Activated CD8-positive, alpha-beta T cell treated with anti-CD3 and anti-CD28 coated beads, Interleukin-2, amount 10 ng/mL, durations not matched to agents 7 days and 5 days (primary cell): Measurements from ENCODE around the gene MST1R. TPM values are rescaled to one million over a fixed set of nuclear protein-coding genes. Genes with fewer than 3 reads are reported as not detected.

Experiments
- ATAC-seq: fragments of 150-1000 bp; cut with Tn5 transposase; one replicate; pipeline ENCODE4 v1.10.0; 2021; ENCODE audit warnings: moderate library complexity
- CTCF ChIA-PET: fragments of 350-600 bp; sonication (Branson Sonifier 250); formaldehyde crosslinking; loops from one replicate; lab custom pipeline; 2021; ENCODE audit warnings: antibody characterized with exemption; lab: Charles Lee
- POLR2A ChIA-PET: fragments of 350-600 bp; sonication (Branson Sonifier 250); formaldehyde crosslinking; loops from one replicate; lab custom pipeline; 2021; ENCODE audit warnings: antibody characterized with exemption; lab: Charles Lee
- DNase-seq: peaks from one replicate; pipeline ENCODE4 v3.0.0-alpha.2; 2020
- H3K27ac Mint-ChIP-seq: one replicate; pipeline ENCODE4 v1.8.0; 2021; ENCODE audit warnings: mild to moderate bottlenecking, mixed read lengths
- H3K27me3 Mint-ChIP-seq: one replicate; pipeline ENCODE4 v1.8.0; 2021; ENCODE audit warnings: low read depth, mixed read lengths
- H3K36me3 Mint-ChIP-seq: one replicate; pipeline ENCODE4 v1.8.0; 2021; ENCODE audit warnings: low read depth, mixed read lengths
- H3K4me1 Mint-ChIP-seq: one replicate; pipeline ENCODE4 v1.8.0; 2021; ENCODE audit warnings: low read depth, mixed read lengths
- H3K4me3 Mint-ChIP-seq: one replicate; pipeline ENCODE4 v1.8.0; 2021; ENCODE audit warnings: mild to moderate bottlenecking, mixed read lengths
- H3K9me3 Mint-ChIP-seq: one replicate; pipeline ENCODE4 v1.8.0; 2022; ENCODE audit warnings: mixed read lengths; ENCODE audit not compliant: insufficient read depth
- total RNA-seq, 2 experiments: library from RNA; stranded (reverse); gene quantifications; one replicate each; pipeline ENCODE4 v1.2.3, GENCODE V29; 2021

Gene MST1R
- total RNA-seq, 2 experiments from 2014 or later, result 3.2 to 3.9 TPM

- H3K27me3 Mint-ChIP-seq, result peaks cover 22% of the 10 kb centered on the region
- H3K9me3 Mint-ChIP-seq, result no peaks in the 10 kb centered on the region
- no peak overlapping the region for H3K4me3 Mint-ChIP-seq
- H3K27ac Mint-ChIP-seq, result no peak overlapping the region
- ChIA-PET POLR2A (interaction anchor here (1.1 kb wide), 1 partner anchor 17 kb away, joined by 4 read pairs; no protein-coding TSS in a partner anchor), CTCF (no interaction called here)
- no peaks in the 10 kb centered on the region for H3K36me3 Mint-ChIP-seq
- H3K4me1 Mint-ChIP-seq, result no peaks in the 10 kb centered on the region
- ATAC-seq, result peak; percentile 64
- peak; percentile 29 for DNase-seq
Measured at GRCh38 chr3:49872801-49873281, 30.8 kb downstream of the MST1R start.

DNA sequence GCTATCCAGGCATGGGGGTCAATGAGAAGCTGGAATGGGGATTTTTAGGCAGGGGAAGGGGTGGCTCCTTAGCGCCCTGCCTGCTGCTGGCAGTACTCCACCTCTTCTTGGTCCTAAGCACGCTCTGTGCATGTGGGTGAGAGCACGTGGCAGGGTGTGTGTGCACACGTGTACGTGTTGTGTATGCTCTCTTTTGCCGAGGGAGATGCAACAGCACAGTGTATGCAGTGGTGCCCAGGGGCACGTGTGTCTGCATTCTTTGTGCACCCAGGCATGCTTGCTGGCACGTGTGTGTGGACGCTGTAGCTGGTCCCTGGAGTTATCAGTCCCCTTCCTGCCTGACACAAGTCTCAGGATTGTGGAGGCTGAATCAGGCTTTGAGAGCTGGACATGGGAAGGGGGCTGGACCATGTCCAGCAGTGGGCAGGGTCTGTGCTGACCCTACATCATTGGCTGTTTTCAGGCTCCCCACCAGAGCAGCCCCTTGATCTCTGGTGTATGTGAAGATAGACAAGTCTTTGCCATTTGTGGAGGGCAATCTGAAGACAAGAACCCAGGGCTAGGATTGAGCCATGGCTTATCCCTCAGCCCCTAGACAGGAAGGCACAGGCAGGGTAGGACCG is 32.0 kb downstream of the MST1R start:
- POLR2A ChIA-PET, result interaction anchor here (1.0 to 1.2 kb wide), 2 partner anchors 8 to 16 kb away, joined by 4 to 5 read pairs; no protein-coding TSS in a partner anchor
- Mint-ChIP-seq H3K9me3 (no peaks in the 10 kb centered on the region), H3K36me3 (no peaks in the 10 kb centered on the region), H3K27ac (no peak overlapping the region), H3K27me3 (peaks cover 31% of the 10 kb centered on the region), H3K4me1 (no peaks in the 10 kb centered on the region), H3K4me3 (no peak overlapping the region)
- no peak for DNase-seq
- CTCF ChIA-PET, result interaction anchor here (1.2 kb wide), 1 partner anchor 33 kb away, joined by 4 read pairs; no protein-coding TSS in a partner anchor
- ATAC-seq, result no peak

GRCh38 chr3:49869525-49870126 is 34.0 kb downstream of the MST1R start, which contains the start of gene CAMKV:
CAMKV (minus strand) TSS chr3:49869906; CDS start chr3:49862388, 7,518 bp downstream.
- DNase-seq, result peak; percentile 38
- no peaks in the 10 kb centered on the region for H3K36me3 Mint-ChIP-seq
- CTCF ChIA-PET, result no interaction called here
- peak within 1 kb of the TSS; percentile 22 for H3K4me3 Mint-ChIP-seq
- POLR2A ChIA-PET, result no interaction called here
- H3K27ac Mint-ChIP-seq, result no peak within 1 kb of the TSS
- no peaks in the 10 kb centered on the region for H3K4me1 Mint-ChIP-seq
- no peaks in the 10 kb centered on the region for H3K9me3 Mint-ChIP-seq
- peaks cover 34% of the 10 kb centered on the region for H3K27me3 Mint-ChIP-seq
- peak; percentile 69 for ATAC-seq

- POLR2A ChIA-PET, result no interaction called here
- DNase-seq (no peak), ATAC-seq (no peak)
- H3K27ac Mint-ChIP-seq, result no peak overlapping the region
- no peak overlapping the region for H3K4me3 Mint-ChIP-seq
- H3K9me3 Mint-ChIP-seq, result no peaks in the 10 kb centered on the region
- CTCF ChIA-PET, result no interaction called here
- no peaks in the 10 kb centered on the region for H3K36me3 Mint-ChIP-seq
- H3K27me3 Mint-ChIP-seq, result peaks cover 36% of the 10 kb centered on the region
- no peaks in the 10 kb centered on the region for H3K4me1 Mint-ChIP-seq
Measured at GRCh38 chr3:49868862-49869466, 34.7 kb downstream of the MST1R start.

- ATAC-seq, result peak; percentile 43
- peak; percentile 67 for DNase-seq
- no peak overlapping the region for H3K27ac Mint-ChIP-seq
- H3K9me3 Mint-ChIP-seq, result no peaks in the 10 kb centered on the region
- POLR2A ChIA-PET, result no interaction called here
- no peak overlapping the region for H3K4me3 Mint-ChIP-seq
- H3K4me1 Mint-ChIP-seq, result no peaks in the 10 kb centered on the region
- no peaks in the 10 kb centered on the region for H3K36me3 Mint-ChIP-seq
- CTCF ChIA-PET, result no interaction called here
- H3K27me3 Mint-ChIP-seq, result peaks cover 40% of the 10 kb centered on the region
Measured at GRCh38 chr3:49867871-49868321, 35.8 kb downstream of the MST1R start.

DNA sequence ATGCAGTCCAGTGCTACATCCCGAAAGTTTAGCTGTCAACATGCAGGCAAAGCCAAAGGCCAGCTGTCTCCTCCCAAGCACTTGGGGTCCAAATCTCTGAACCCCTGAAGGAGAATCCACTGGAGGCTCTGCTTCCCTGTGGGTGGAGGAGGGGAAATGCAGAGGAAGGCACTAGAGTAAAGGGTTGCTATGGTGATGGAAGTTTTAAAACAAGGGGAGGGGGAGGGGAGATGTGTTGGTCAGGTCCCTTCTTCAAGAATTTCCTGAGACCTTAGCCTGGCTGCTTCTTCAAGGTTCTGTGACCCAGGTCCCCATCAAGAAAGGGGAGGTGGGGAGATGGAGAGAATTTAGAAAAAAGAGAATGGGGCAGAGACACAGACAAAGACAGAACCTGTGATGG is 36.3 kb downstream of the MST1R start:
- Mint-ChIP-seq H3K4me3 (no peak overlapping the region), H3K9me3 (no peaks in the 10 kb centered on the region), H3K36me3 (no peaks in the 10 kb centered on the region), H3K27ac (no peak overlapping the region), H3K27me3 (peaks cover 40% of the 10 kb centered on the region), H3K4me1 (no peaks in the 10 kb centered on the region)
- DNase-seq (no peak), ATAC-seq (no peak)
- CTCF ChIA-PET, result no interaction called here
- POLR2A ChIA-PET, result no interaction called here

- Mint-ChIP-seq H3K9me3 (no peaks in the 10 kb centered on the region), H3K27me3 (peaks cover 30% of the 10 kb centered on the region), H3K36me3 (no peaks in the 10 kb centered on the region), H3K27ac (no peak overlapping the region), H3K4me1 (no peaks in the 10 kb centered on the region), H3K4me3 (no peak overlapping the region)
- DNase-seq (no peak), ATAC-seq (no peak)
- ChIA-PET POLR2A (no interaction called here), CTCF (no interaction called here)
Measured at GRCh38 chr3:49865198-49865784, 38.4 kb downstream of the MST1R start.

DNA sequence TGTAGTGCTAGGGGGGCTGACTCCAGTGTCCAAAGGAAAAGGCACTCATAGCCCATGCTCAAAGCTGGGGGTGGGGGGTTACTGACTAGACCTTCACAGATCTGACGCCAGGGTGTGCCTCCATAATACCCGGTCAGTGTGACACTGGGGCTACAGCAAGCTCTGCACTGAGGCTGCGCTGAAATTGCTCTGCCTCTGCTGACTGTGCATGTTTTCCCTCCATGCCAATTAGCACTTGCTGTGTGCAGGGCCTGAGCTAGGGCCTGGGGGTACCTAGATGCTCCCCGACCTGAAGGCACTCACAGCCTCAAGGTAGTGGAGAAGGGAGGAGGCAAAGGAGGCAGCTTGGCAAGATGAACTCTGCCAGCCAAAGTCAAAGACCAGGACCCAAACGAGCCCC is 39.2 kb downstream of the MST1R start:
- Mint-ChIP-seq H3K27me3 (peaks cover 28% of the 10 kb centered on the region), H3K4me1 (no peaks in the 10 kb centered on the region), H3K4me3 (no peak overlapping the region), H3K36me3 (no peaks in the 10 kb centered on the region), H3K27ac (no peak overlapping the region), H3K9me3 (no peaks in the 10 kb centered on the region)
- ChIA-PET CTCF (no interaction called here), POLR2A (interaction anchor here (0.6 kb wide), 1 partner anchor 24 kb away, joined by 3 read pairs; no protein-coding TSS in a partner anchor)
- ATAC-seq (no peak), DNase-seq (no peak)

DNA sequence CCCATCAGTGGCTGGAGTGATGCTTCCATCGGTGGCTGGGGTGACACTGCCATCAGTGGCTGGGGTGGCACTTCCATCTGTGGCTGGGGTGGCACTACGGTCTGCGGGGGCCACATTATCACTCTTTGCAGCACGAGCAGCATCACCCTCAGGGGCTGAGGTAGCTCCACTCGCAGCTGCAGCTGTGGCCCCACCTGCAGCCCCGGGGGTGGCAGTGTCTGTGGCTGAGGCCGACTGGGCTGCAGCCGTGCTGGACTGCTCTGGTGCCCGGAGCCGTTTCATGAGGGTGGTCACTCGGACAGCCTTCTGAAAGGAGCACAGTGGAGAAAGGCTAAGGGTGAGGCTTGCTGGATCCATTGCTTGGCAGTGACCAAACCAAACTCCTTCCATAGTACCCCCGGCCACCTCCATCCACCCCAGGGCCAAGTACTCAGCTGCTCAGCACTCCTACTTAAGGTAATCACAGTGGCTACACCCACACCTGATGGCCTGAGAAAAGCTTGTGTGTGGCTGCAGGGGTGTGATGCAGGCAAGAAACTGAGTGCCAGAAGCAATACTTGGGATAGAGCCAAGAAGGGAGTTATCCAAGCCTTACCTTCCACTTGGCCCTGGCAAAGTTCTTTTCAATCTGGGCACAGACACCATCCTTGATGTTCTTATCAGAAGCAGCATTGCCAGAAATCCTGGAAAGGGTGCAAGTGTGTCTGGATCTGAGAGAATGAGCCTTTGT is 43.9 kb downstream of the MST1R start:
- ChIA-PET POLR2A (interaction anchor here (0.7 kb wide), 1 partner anchor 86 kb away, joined by 3 read pairs; no protein-coding TSS in a partner anchor), CTCF (no interaction called here)
- no peaks in the 10 kb centered on the region for H3K9me3 Mint-ChIP-seq
- H3K27ac Mint-ChIP-seq, result no peak overlapping the region
- peaks cover 6% of the 10 kb centered on the region for H3K27me3 Mint-ChIP-seq
- no peak for DNase-seq
- no peak overlapping the region for H3K4me3 Mint-ChIP-seq
- no peak for ATAC-seq
- H3K36me3 Mint-ChIP-seq, result peaks cover 3% of the 10 kb centered on the region
- H3K4me1 Mint-ChIP-seq, result peaks cover 15% of the 10 kb centered on the region

DNA sequence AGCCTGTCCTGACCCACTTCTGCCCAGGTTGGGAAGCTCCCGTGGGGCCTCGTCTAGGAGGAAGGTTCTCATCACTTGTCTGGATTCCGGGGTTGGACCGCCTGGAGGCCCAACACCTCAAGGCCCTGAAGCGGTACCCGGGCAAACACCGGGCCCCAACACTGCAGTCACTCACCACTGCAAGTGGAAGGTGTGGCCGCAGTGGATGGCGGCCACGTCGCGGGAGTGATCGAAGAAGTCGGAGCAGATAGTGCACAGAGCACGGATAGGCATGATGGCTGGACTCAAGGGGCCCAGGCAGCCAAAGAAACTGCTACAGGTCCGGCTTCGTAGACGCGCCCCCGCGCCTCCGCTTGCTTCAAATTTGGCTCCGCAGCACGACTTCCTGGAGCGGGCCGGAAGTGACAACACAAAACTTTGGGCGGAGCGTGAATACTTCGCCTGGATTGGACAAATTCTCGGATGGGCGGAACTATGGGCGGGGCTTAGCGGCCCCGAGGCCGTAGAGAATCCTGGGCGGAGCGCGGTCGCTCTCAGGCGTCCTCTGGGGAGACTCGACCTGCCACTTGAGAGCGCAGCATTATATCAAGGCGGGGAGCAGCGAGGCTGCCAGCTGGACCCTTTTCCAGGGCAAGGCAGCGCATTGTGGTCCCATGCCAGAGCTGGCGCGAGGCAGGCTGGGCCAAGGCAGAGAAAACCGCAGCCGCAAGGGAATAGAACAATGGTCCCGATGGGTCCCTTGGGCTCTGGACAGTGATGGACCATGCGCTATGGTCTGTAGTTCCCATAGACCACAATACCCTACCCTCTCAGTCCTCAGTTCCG is 47.3 kb downstream of the MST1R start, which contains the start of gene TRAIP:
Gene TRAIP (minus strand): TSS at position 384 of the 825 bp plus-strand sequence. CDS start 111 bp downstream, at position 273.
- ChIA-PET CTCF (interaction anchor here (1.0 to 5.6 kb wide), 3 partner anchors 16 to 54 kb away, joined by 4 to 42 read pairs (median 8); partner anchors contain the start of gene INKA1), POLR2A (interaction anchor here (0.6 to 1.2 kb wide), 8 partner anchors 11 to 526 kb away, joined by 3 to 6 read pairs (median 3); partner anchors contain the start of gene INKA1)
- H3K9me3 Mint-ChIP-seq, result no peaks in the 10 kb centered on the region
- peaks cover 21% of the 10 kb centered on the region for H3K4me1 Mint-ChIP-seq
- ATAC-seq, result peak; percentile 98
- H3K27ac Mint-ChIP-seq, result peak within 1 kb of the TSS; percentile 95
- H3K36me3 Mint-ChIP-seq, result peaks cover 7% of the 10 kb centered on the region
- no peaks in the 10 kb centered on the region for H3K27me3 Mint-ChIP-seq
- H3K4me3 Mint-ChIP-seq, result peak within 1 kb of the TSS; percentile 99
- DNase-seq, result peak; percentile 96
